ENCODE measurements around the gene ZNF282. TPM values are rescaled to one million over a fixed set of nuclear protein-coding genes. Genes with fewer than 3 reads are reported as not detected.
A peak's percentile ranks its signal among the peaks of the same experiment; 100 is the strongest.

Gene ZNF282
- total and polyA plus RNA-seq, 12 donors: 6.7 to 19.9 (median 12.3) TPM

DNA sequence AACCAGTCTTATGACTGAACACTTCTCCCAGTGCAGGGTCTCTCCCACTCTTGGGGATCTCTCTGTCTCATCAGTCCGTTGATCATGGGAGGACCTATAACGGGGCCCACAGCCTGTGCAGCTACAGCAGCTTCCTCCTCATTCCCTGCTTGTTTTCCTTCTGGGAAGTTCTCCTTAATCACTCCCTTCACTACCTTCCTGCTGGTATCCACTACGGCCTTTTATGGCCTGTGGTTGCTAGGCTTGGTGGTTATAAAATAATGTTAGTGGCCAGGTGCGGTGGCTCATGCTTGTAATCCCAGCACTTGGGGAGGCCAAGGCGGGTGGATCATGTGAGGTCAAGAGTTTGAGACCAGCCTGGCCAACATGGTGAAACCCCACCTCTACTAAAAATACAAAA is 3.5 kb upstream of the ZNF282 start:
- H3K4me1 ChIP-seq: peaks cover 0 to 16% (median 12%) of the 10 kb centered on the region in 9 donors
- H3K27ac ChIP-seq: no peak overlapping the region
- no peaks in the 10 kb centered on the region for H3K36me3 ChIP-seq
- 64 to 67% methylated on average over 5 of the region's 5 CpGs for WGBS, 2 donors
- ATAC-seq (no peak), DNase-seq (no peak)
- intact Hi-C loops (cut with DNase I): no loop called here
- H3K9me3 ChIP-seq: no peaks in the 10 kb centered on the region
- TF ChIP-seq, protein P1, sequence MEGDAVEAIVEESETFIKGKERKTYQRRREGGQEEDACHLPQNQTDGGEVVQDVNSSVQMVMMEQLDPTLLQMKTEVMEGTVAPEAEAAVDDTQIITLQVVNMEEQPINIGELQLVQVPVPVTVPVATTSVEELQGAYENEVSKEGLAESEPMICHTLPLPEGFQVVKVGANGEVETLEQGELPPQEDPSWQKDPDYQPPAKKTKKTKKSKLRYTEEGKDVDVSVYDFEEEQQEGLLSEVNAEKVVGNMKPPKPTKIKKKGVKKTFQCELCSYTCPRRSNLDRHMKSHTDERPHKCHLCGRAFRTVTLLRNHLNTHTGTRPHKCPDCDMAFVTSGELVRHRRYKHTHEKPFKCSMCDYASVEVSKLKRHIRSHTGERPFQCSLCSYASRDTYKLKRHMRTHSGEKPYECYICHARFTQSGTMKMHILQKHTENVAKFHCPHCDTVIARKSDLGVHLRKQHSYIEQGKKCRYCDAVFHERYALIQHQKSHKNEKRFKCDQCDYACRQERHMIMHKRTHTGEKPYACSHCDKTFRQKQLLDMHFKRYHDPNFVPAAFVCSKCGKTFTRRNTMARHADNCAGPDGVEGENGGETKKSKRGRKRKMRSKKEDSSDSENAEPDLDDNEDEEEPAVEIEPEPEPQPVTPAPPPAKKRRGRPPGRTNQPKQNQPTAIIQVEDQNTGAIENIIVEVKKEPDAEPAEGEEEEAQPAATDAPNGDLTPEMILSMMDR (IDR thresholded peaks at IDR 0.05): no peak
- H3K4me3 ChIP-seq: no peak overlapping the region
- peaks cover 0 to 3% (median 0%) of the 10 kb centered on the region in 7 donors for H3K27me3 ChIP-seq

DNA sequence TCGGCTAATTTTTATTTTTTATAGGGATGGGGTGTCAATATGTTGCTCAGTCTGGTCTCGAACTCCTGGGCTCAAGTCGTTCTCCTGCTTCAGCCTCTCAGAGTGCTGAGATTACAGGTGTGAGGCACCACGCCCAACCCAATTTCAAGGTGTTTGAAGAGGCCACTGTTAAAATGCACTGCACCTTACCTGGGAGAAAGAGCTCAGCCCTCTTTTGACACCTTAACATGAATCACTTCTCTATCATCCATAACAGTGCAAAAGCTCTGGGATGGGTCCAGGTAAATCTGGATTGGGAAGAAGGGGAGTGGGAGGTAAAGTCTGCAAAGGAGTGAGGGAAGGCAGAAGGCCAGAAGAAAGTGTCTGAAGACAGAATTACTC is 557 bp upstream of the ZNF282 start:
- Histone ChIP-seq H3K27me3 (peaks cover 0 to 3% (median 0%) of the 10 kb centered on the region in 7 donors), H3K9me3 (no peaks in the 10 kb centered on the region), H3K27ac (peak overlapping the region in 9 of 10 donors; percentile 84 to 96 (median 92)), H3K4me1 (peaks cover 0 to 26% (median 24%) of the 10 kb centered on the region in 9 donors), H3K36me3 (peaks cover 0 to 23% (median 16%) of the 10 kb centered on the region in 9 donors), H3K4me3 (peak overlapping the region in 9 of 10 donors; percentile 62 to 97 (median 88))
- ATAC-seq (peak in 1 of 8 donors; percentile 3), DNase-seq (no peak)
- intact Hi-C loops (cut with DNase I): loop anchor here in 3 of 10 donors (1.0 to 5.0 kb wide), 3 partner anchors 43 to 45 kb away; partner anchors contain the start of gene ZNF212 (in 3 of the 3)
- WGBS, 2 donors: 85 to 88% methylated on average over 4 of the region's 4 CpGs
- TF ChIP-seq, protein P1 (IDR thresholded peaks at IDR 0.05): no peak

DNA sequence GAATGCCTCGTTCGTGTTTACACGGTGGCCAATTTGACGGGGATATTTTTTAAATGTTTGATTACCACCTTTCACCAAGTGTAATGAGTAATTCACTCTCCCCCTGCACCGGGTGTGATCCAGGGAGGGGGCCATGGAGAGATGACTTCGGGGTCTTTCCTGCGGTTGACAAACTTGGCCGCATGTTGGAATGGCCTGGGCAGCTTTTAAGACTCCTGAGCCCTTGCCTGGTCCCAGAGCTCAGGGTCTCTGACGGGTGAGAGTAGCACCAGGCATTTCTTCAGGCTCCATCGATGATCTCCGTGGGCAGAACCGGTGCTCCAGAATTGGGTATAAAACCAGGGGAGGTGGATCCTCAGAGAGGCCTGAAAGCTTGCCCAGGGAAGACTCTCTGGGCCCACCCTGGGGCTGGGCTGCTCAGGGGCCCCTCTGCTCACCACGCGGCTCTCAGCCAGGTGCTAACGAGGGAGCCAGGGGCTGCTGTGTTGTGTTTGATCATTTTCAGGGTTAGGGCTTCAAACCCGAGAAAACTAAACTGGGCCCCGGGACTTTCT is 882 bp downstream of the ZNF282 start:
- intact Hi-C loops (cut with DNase I): loop anchor here in 1 of 10 donors (5.0 kb wide), 1 partner anchor 41 kb away; the partner anchor contains the start of gene ZNF212
- no peak for ATAC-seq

DNA sequence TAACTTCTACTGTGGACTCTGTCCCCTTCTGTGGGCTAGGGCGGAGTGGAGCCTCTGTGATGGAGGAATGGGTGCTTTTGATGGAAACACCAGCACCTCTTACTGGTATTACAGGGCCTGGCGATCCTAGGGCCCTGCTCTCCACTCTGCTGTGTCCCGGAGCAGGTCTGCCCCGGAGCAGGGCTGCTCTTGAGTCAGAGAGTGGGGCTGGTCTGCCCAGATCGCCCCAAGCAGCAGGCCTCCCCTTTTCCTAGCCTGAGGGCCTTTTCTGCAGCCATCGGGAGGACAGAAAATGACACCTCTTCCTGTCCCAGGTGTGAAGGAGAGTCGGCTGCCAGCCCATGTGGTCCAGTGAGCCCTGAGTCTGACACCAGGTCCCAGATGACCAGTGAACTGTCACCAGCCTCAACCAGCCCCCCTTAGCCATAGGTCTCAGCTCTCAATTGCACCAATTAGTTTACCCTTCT is 1.4 kb downstream of the ZNF282 start:
- peaks cover 0 to 26% (median 24%) of the 10 kb centered on the region in 9 donors for H3K4me1 ChIP-seq
- TF ChIP-seq, protein P1 (IDR thresholded peaks at IDR 0.05): no peak
- DNase-seq (no peak), ATAC-seq (peak in 1 of 8 donors; percentile 16)
- peak overlapping the region; percentile 62 to 97 (median 85) for H3K4me3 ChIP-seq
- H3K27ac ChIP-seq: peak overlapping the region in 7 of 10 donors; percentile 77 to 95 (median 90)
- no peaks in the 10 kb centered on the region for H3K9me3 ChIP-seq
- H3K27me3 ChIP-seq: peaks cover 0 to 3% (median 0%) of the 10 kb centered on the region in 7 donors
- peaks cover 0 to 42% (median 35%) of the 10 kb centered on the region in 9 donors for H3K36me3 ChIP-seq
- intact Hi-C loops (cut with DNase I): loop anchor here in 1 of 10 donors (5.0 kb wide), 1 partner anchor 41 kb away; the partner anchor contains the start of gene ZNF212
- 14 to 17% methylated on average over 7 of the region's 7 CpGs for WGBS, 2 donors

More for the DNA sequence above, 882 bp downstream of the ZNF282 start:
- peak overlapping the region; percentile 68 to 95 (median 90) for H3K27ac ChIP-seq
- TF ChIP-seq, protein P1 (IDR thresholded peaks at IDR 0.05): no peak
- H3K9me3 ChIP-seq: no peaks in the 10 kb centered on the region
- H3K4me1 ChIP-seq: peaks cover 0 to 26% (median 24%) of the 10 kb centered on the region in 9 donors
- DNase-seq: no peak
- H3K27me3 ChIP-seq: peaks cover 0 to 3% (median 0%) of the 10 kb centered on the region in 7 donors
- peak overlapping the region; percentile 62 to 97 (median 85) for H3K4me3 ChIP-seq
- peaks cover 0 to 37% (median 30%) of the 10 kb centered on the region in 9 donors for H3K36me3 ChIP-seq
- whole genome bisulfite sequencing, 2 donors: 1 to 4% methylated on average over 17 of the region's 17 CpGs
